Astrocyte of the spinal cord (primary cell): ENCODE data around the gene COL26A1.

Experiments used
- DNase-seq: peaks from one replicate; pipeline ENCODE4 v3.0.0; 2011; ENCODE audit warnings: low read depth, low spot score
- H3K4me3 ChIP-seq: 2 replicates; pipeline ENCODE4 v1.5.1; 2011; ENCODE audit warnings: low read depth, mild to moderate bottlenecking, low read length, moderate library complexity
- CTCF ChIP-seq: IDR thresholded peaks from 2 replicates; pipeline ENCODE4 v1.5.1; 2012; ENCODE audit warnings: low read depth, mild to moderate bottlenecking, low read length, inconsistent platforms
- in situ Hi-C: cut with HindIII; loops from 2 replicates; pipeline ENCODE4 v1.10.0; 2017; ENCODE audit warnings: low sequenced_read_pairs

COL26A1 gene

GRCh38 chr7:101553018-101553770 is 190.5 kb downstream of the COL26A1 start:
- in situ Hi-C loops = no loop called here
- no peak for DNase-seq
- no peak for TF ChIP-seq CTCF
- no peak overlapping the region for H3K4me3 ChIP-seq

DNA sequence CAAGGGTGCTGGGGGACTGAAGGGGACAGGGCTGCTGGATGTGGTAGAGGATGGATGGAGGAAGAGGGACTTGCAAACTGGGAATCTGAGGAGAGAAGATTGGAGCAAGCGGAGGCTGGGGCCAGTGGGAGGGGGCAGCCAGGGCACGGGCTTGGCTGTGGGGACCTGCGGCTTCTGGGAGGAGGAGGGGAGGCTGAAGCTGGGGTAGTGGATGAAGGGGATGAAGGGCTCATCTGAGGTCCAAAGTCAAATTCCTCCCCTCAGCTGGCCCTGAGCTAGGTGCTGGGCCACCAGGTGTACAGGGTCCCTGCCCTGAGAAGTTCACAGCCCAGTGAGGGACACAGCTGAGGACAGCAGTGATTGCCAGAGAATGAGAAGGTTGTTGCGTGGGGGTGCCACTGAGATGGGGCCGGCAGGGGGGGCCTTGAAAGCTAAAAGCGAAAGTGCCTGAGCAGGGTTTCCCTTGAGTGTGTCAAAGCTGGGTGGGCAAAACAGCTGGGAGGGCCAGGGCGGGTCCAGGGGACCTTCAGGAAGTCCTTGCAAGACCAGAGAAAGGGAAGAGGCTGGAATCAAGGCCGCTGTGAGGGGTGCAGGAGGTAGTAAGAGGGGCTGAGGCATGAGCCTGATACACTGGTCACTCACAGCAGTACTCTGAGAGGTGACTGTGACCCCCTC is 191.2 kb downstream of the COL26A1 start:
- no peak overlapping the region for H3K4me3 ChIP-seq
- in situ Hi-C loops = no loop called here
- no peak for TF ChIP-seq CTCF
- DNase-seq = no peak

DNA sequence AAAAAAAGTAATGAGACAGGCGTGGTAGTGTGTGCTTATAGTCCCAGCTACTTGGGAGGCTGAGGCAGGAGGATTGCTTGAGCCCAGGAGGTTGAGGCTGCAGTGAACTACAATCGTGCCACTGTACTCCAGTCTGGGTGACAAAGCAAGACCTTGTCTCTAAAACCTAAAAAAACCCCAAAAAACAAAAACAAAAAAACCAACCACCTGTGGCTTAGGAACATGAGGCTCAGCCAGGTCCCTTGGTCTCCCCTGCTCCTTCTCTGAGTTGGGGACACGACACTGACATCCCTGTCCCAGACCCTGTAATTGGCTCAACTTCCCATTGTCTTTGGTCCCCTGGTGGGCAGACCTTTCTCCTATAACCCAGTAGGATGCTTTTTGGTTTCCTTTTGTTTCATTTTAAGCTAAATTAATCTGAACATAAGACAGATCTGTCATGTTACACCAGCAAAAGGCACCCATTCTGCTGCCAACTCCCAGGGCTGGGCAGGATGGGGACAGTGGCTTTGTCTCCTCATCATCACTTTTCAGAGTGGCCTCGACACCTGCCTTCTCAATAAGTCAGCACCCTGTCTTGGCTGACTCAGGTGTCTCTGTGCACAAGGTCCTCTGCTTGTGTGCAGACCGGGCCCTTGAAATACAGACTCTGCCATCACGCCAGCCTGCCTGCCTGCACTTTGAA is 192.1 kb downstream of the COL26A1 start:
- no peak overlapping the region for H3K4me3 ChIP-seq
- DNase-seq = no peak
- in situ Hi-C loops = no loop called here
- TF ChIP-seq CTCF = no peak

GRCh38 chr7:101555269-101555920 is 192.7 kb downstream of the COL26A1 start:
- no peak for DNase-seq
- in situ Hi-C loops = no loop called here
- H3K4me3 ChIP-seq = no peak overlapping the region
- TF ChIP-seq CTCF = no peak

GRCh38 chr7:101555921-101556275 is 193.2 kb downstream of the COL26A1 start:
- in situ Hi-C loops = no loop called here
- H3K4me3 ChIP-seq = no peak overlapping the region
- no peak for DNase-seq

More at GRCh38 chr7:101555921-101556275, 193.2 kb downstream of the COL26A1 start:
- TF ChIP-seq CTCF = no peak
